Activated T-cell treated with anti-CD3 and anti-CD28 coated beads, Interleukin-2, amount 50 U/mL, for 24 hours (primary cell): ENCODE data around the gene RAB40B.
"Not testable (repeated sequence)": the region's sequence is repeated elsewhere in the genome, so short reads cannot be mapped to it uniquely, and the experiment has no call there.

Experiments
- DNase-seq: peaks from one replicate; pipeline ENCODE4 v3.0.0-alpha.2; 2020
- H3K27ac Mint-ChIP-seq: 2 replicates; pipeline ENCODE4 v1.8.0; 2020; ENCODE audit warnings: mild to moderate bottlenecking, mixed read lengths
- H3K27me3 Mint-ChIP-seq: 2 replicates; pipeline ENCODE4 v1.8.0; 2020; ENCODE audit warnings: mixed read lengths
- H3K36me3 Mint-ChIP-seq: 2 replicates; pipeline ENCODE4 v1.8.0; 2020; ENCODE audit warnings: low read depth, mixed read lengths
- H3K4me1 Mint-ChIP-seq: 2 replicates; pipeline ENCODE4 v1.8.0; 2020; ENCODE audit warnings: low read depth, mixed read lengths
- H3K4me3 Mint-ChIP-seq: 2 replicates; pipeline ENCODE4 v1.8.0; 2020; ENCODE audit warnings: mild to moderate bottlenecking, moderate library complexity, mixed read lengths
- H3K9me3 Mint-ChIP-seq: 2 replicates; pipeline ENCODE4 v1.8.0; 2020; ENCODE audit warnings: mixed read lengths

Gene RAB40B, protein sequence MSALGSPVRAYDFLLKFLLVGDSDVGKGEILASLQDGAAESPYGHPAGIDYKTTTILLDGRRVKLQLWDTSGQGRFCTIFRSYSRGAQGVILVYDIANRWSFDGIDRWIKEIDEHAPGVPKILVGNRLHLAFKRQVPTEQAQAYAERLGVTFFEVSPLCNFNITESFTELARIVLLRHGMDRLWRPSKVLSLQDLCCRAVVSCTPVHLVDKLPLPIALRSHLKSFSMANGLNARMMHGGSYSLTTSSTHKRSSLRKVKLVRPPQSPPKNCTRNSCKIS

GRCh38 chr17:82698065-82698973, at the start of gene RAB40B:
RAB40B (minus strand) TSS chr17:82698698; CDS start chr17:82698596, 102 bp downstream.
- Mint-ChIP-seq H3K4me1 (peaks cover 17% of the 10 kb centered on the region), H3K36me3 (peaks cover 6% of the 10 kb centered on the region), H3K27ac (no peak within 1 kb of the TSS), H3K9me3 (peaks cover 14% of the 10 kb centered on the region), H3K27me3 (peaks cover 12% of the 10 kb centered on the region), H3K4me3 (peak within 1 kb of the TSS; percentile 67)
- peak; percentile 98 for DNase-seq

DNA sequence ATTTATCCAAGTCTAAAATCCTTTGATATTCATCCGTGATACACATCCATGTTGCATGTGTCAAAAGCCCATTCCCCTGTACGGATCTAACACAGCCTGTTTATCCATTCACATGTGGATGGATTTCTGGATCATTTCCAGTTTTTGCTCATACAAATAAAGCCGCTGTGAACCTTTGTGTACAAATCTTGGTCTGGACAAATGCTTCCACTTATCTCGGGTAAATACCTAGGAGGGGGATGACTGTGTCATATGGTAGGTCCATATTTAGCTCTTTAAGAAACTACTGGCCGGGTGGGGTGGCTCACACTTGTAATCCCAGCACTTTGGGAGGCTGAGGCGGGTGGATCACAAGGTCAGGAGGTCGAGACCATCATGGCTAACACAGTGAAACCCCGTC, 47.0 kb upstream of the RAB40B start:
- H3K9me3 Mint-ChIP-seq: peaks cover 16% of the 10 kb centered on the region
- H3K4me1 Mint-ChIP-seq: no peaks in the 10 kb centered on the region
- no peak overlapping the region for H3K27ac Mint-ChIP-seq
- peaks cover 15% of the 10 kb centered on the region for H3K36me3 Mint-ChIP-seq
- H3K27me3 Mint-ChIP-seq: no peaks in the 10 kb centered on the region
- no peak overlapping the region for H3K4me3 Mint-ChIP-seq
- DNase-seq: no peak

DNA sequence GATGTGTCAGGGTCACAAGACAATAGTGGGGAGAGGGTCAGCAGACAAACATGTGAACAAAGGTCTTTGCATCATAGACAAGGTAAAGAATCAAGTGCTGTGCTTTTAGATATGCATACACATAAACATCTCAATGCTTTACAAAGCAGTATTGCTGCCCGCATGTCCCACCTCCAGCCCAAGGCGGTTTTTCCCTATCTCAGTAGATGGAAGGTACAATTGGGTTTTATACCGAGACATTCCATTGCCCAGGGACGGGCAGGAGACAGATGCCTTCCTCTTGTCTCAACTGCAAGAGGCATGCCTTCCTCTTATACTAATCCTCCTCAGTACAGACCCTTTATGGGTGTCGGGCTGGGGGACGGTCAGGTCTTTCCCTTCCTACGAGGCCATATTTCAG, 46.2 kb upstream of the RAB40B start:
- peaks cover 22% of the 10 kb centered on the region for H3K36me3 Mint-ChIP-seq
- H3K9me3 Mint-ChIP-seq: peaks cover 20% of the 10 kb centered on the region
- H3K27me3 Mint-ChIP-seq, H3K4me1 Mint-ChIP-seq, H3K27ac Mint-ChIP-seq, H3K4me3 Mint-ChIP-seq, DNase-seq: not testable (repeated sequence)

DNA sequence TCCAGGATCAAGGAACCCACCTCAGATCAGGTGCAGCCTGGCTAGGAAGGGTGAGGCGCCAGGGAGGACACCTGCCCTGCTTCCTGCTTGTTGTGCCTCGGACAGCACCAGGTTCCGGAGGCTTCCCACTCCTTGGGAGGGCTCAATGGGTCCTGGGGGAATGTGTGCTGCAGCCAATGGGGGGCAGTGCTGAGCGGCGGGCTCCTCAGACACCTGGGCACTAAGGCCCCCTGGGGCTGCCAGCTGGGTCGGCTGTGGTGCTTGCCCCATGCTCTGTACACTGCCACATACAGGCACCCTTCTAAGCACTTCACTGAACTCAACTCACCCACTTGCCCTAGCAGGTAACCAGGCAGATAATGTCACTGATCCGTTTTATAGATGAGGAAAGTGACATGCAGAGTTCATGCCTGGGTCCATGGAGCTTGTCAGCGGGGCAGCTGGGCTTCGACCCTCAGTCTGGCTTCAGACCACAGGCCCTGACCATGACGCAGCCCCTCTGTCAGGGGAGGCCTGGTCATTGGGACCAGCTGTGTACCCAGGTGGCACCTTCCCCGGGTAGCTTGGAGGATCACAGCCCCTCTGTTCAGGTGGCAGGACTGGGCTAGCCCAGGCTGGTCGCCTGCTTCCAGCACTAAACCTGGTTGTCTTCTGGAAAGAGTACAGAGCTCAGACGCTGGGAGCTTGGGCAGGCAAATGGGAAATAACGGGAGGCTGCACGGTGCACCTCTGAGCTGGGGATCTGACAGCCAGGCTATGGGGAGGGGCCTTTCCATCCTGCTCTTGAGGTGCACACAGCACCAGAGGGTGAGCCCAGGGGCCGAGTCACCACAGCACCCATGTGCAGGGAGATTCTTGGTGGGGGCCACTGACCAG, 45.1 kb upstream of the RAB40B start:
- H3K27me3 Mint-ChIP-seq: no peaks in the 10 kb centered on the region
- peaks cover 23% of the 10 kb centered on the region for H3K36me3 Mint-ChIP-seq
- H3K27ac Mint-ChIP-seq: no peak overlapping the region
- no peaks in the 10 kb centered on the region for H3K4me1 Mint-ChIP-seq
- peaks cover 20% of the 10 kb centered on the region for H3K9me3 Mint-ChIP-seq
- DNase-seq: no peak
- H3K4me3 Mint-ChIP-seq: no peak overlapping the region

DNA sequence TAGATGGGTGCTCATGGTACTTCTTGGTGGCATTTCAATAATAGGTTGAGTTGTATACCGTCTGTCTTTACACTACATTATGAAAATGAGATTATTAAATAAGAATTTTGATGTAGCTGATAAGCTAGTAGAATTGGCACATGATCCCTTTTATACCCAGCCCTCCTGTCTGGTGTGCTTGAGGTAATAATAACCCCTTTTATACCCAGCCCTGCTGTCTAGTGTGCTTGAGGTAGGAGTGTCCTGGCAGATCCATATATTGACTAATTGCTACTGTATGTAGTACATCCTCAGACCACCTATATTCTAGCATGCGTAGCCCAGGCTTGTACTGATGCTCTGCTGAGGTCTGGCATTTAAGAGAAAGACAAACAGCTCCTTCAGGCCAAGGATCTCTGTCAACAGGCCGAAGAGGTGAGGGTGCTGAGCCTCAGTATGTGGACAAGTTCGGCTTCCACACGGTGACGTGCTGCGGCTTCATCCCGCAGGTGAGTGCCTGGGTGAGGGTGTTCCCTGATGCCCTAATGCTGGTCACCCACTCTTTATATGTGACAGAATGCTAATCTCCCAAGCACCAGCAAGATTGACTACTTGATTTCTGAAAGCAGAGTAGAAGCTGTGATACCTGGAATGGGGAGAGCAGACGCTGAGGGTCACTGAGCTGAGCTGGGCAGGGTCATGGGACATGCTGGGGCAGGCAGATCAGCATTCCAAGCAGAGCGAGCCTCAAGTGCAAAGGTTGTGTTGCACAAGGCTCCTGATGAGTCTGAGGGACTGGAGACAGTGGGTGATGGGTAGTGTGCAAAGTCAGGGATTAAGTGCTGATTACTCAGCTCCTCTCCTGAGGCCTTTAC, 42.6 kb upstream of the RAB40B start:
- Mint-ChIP-seq H3K9me3 (peaks cover 16% of the 10 kb centered on the region), H3K27me3 (no peaks in the 10 kb centered on the region), H3K27ac (no peak overlapping the region), H3K4me3 (no peak overlapping the region), H3K4me1 (peaks cover under 1% of the 10 kb centered on the region), H3K36me3 (peaks cover 23% of the 10 kb centered on the region)
- DNase-seq: no peak

GRCh38 chr17:82737967-82738877, 39.7 kb upstream of the RAB40B start:
- DNase-seq: no peak
- Mint-ChIP-seq H3K27ac (no peak overlapping the region), H3K36me3 (peaks cover 32% of the 10 kb centered on the region), H3K4me1 (peaks cover 2% of the 10 kb centered on the region), H3K4me3 (no peak overlapping the region), H3K27me3 (no peaks in the 10 kb centered on the region), H3K9me3 (peaks cover 17% of the 10 kb centered on the region)

DNA sequence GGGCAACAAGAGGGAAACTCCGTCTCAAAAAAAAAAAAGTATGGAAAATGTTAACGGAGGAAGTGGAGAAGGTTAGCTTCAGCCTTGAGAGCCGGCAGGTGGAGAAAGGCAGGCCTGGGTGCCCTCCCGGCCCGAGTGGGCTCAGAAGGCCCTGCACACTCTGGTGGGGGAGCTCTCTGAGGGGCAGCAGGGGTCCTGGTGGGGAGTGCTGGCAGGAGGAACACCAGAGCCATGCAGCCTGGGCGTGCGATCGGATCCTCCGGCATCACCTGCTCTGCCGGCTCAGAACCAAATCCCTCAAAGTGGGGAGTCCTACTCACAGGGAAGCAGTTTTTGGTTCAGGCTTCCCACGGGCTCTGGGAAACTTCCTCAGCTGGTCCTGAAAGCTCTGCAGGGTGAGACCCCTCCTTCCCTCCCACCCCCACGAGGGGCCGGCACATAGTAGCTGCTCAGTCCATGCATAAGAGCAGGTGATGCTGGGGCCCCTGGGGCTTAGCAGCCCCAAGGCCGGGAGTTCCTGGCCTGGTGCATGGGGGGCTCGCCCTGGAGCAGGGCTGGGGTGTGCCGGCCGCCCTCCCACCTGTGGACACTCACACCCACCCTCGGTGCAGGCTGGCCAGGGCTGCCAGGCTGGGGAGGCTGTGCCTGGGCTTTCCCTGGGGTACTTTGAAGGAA, 38.1 kb upstream of the RAB40B start:
- peaks cover 21% of the 10 kb centered on the region for H3K9me3 Mint-ChIP-seq

GRCh38 chr17:82734987-82735866, 36.7 kb upstream of the RAB40B start, which contains the start of gene FN3K:
FN3K (plus strand) TSS chr17:82735615; CDS start chr17:82735637, 22 bp downstream.
- Mint-ChIP-seq H3K27me3 (no peaks in the 10 kb centered on the region), H3K36me3 (peaks cover 37% of the 10 kb centered on the region), H3K4me3 (peak within 1 kb of the TSS; percentile 55), H3K4me1 (peaks cover 2% of the 10 kb centered on the region), H3K27ac (no peak within 1 kb of the TSS), H3K9me3 (peaks cover 9% of the 10 kb centered on the region)
- DNase-seq: peak; percentile 60

More for the DNA sequence above, 38.1 kb upstream of the RAB40B start:
- no peaks in the 10 kb centered on the region for H3K27me3 Mint-ChIP-seq
- no peak overlapping the region for H3K27ac Mint-ChIP-seq
- H3K4me1 Mint-ChIP-seq: peaks cover 2% of the 10 kb centered on the region
- peak overlapping the region; percentile 55 for H3K4me3 Mint-ChIP-seq
- peaks cover 41% of the 10 kb centered on the region for H3K36me3 Mint-ChIP-seq
- no peak for DNase-seq

DNA sequence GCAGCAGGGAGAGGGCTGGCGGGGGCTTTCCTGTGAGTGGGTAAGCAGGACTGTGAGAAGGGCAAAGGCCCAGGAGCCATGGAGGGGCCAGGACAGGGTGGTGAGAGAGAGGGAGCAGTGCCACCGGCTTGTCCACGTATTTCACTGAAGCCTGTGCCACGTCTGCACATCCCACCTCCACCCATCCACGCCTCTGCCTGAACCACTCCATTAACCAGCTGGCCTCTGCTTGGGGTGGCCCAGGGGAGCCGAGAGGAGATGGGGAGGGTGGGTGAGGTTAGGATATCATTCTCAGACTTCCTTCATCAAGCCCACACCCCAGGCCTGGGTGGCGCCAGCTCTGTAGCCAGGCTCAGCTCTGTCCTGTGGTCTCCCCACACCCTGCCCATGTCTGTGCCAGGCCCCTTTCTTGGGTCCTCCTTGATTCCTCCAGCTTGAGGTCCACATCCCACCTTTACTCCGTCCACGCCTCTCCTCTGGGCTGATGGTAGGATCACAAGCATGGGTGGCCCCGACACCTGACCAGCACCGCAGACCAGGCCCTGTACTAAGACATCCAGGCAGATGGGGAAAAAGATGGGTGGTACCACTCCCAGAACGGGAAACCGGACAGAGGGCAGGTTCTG, 33.7 kb upstream of the RAB40B start:
- no peak overlapping the region for H3K4me3 Mint-ChIP-seq
- peaks cover 2% of the 10 kb centered on the region for H3K4me1 Mint-ChIP-seq
- H3K9me3 Mint-ChIP-seq: peaks cover 6% of the 10 kb centered on the region
- no peaks in the 10 kb centered on the region for H3K27me3 Mint-ChIP-seq
- H3K27ac Mint-ChIP-seq: no peak overlapping the region
- peaks cover 59% of the 10 kb centered on the region for H3K36me3 Mint-ChIP-seq
- no peak for DNase-seq

- Mint-ChIP-seq H3K9me3 (peaks cover 6% of the 10 kb centered on the region), H3K27me3 (no peaks in the 10 kb centered on the region), H3K27ac (no peak overlapping the region), H3K4me1 (no peaks in the 10 kb centered on the region), H3K36me3 (peaks cover 74% of the 10 kb centered on the region), H3K4me3 (no peak overlapping the region)
- no peak for DNase-seq
Measured at GRCh38 chr17:82729479-82730260, 31.2 kb upstream of the RAB40B start.

GRCh38 chr17:82726427-82726826, 27.9 kb upstream of the RAB40B start:
- peaks cover 68% of the 10 kb centered on the region for H3K36me3 Mint-ChIP-seq
- DNase-seq: no peak

More at GRCh38 chr17:82726427-82726826, 27.9 kb upstream of the RAB40B start:
- no peak overlapping the region for H3K4me3 Mint-ChIP-seq
- H3K27ac Mint-ChIP-seq: no peak overlapping the region
- H3K4me1 Mint-ChIP-seq: no peaks in the 10 kb centered on the region
- no peaks in the 10 kb centered on the region for H3K27me3 Mint-ChIP-seq
- H3K9me3 Mint-ChIP-seq: no peaks in the 10 kb centered on the region
